EH (cell line): Measurements from ENCODE around the gene ATG7.
"Not testable (repeated sequence)": the region's sequence is repeated elsewhere in the genome, so short reads cannot be mapped to it uniquely, and the experiment has no call there.

Experiments
- DNase-seq: peaks from one replicate; pipeline ENCODE4 v3.0.0-alpha.2; 2015; ENCODE audit warnings: low read depth

The ATG7 gene

DNA sequence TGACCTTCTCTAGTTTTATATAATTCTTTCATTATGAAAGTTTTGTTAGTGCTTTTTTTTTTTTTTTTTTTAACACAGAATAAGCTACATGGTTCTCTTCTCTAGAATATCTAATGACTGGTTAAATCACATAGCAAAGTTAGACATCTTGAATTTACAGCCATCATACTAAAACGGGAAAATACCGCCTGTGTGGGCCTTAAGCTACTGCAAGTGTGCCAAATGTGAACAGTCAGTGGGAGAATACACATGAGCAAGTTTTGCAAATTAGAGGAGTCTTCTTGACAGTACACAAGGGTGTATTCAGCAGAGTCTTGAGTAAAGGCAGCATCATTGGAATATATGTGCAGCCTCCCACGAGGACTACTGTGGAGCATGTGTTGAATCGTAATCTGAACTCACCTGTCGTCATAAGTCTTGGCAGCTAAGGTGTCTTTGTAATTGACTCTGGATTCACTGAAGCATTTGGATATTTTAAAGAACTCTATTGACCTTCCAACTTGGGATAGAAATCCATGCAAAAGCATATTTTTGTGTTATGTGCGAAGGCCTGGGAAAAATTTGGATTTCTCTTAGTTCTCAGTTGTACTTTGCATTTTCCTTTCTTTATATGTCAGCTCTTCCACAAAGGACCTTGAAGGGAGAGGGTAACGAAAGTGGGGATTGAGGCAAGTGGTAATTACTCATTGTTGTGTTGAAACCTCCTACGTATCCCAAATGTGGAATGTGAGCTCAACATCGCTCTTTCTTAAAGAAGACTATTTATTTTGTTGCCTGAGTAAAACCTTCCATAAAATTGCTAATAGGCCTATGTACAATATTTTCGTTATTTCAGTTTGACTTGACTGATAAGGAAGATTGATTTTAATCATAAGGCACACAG, 117.4 kb downstream of the ATG7 start:
- DNase-seq, result no peak

DNA sequence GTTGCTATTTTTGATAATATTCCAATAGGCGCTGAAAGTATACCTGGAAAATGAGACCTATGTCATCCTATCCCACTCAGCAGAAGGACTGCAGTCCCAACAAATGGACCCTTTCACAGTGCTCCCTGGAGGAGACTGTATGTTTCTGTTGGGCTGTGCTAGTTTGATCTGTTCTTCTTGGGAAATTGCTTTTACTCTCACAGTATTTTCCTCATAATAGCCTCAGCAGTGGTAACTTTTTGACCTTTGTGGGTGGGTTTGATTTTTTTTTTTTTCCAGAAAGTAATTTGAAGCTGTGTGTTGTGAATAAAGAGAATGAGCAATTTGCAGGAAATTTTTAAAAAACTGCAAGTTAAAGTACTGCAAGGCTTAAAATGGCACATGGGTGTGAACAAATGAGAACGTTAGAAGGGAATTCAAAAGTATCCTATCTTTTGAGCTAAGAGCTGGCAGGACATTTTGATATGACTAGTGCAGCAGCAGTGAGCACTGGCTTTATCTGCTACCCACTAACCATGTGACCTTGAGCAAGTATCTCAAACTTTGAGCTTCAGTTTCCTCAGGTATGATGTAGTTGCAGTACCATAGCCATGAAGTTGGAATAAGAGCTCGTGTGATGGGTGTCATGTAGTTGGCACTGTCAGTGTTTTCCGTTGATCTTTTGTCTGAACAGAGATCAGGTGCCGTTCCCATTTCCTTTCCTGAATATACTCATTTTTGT, 118.4 kb downstream of the ATG7 start:
- DNase-seq, result peak; percentile 19

DNA sequence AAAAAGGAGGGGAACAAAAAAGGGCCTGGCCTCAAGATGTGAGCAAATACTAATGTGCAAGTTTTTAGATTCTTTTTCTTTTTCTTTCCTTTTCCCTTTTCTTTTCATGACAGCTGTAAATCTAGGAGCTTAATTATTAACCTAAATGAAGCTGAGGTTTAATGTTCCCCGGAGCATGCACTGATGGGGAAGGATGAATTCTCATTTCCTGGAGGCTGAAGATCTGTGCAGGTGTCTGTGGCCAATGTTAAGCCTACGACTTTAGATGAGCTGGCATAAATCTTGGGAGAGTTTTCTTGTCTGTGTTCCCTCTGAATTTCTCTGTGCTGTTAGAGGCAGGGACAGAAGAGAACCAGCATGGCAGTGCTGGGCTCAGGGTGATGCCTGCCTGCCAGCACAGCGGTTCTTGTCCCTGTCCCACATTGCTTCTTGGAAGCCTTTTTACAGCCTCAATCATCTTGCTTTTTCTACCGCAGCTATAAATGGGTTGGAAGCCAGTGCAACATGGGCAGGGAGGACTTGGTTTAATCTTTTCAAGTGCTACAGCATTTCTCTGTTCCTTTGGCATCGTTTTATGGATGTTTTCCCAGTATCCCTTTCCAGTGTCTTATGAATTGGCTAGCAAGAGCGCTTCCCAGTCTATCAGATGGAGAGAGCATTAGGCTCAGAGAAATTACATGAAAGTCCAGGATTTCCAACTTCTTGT, 119.1 kb downstream of the ATG7 start:
- no peak for DNase-seq

DNA sequence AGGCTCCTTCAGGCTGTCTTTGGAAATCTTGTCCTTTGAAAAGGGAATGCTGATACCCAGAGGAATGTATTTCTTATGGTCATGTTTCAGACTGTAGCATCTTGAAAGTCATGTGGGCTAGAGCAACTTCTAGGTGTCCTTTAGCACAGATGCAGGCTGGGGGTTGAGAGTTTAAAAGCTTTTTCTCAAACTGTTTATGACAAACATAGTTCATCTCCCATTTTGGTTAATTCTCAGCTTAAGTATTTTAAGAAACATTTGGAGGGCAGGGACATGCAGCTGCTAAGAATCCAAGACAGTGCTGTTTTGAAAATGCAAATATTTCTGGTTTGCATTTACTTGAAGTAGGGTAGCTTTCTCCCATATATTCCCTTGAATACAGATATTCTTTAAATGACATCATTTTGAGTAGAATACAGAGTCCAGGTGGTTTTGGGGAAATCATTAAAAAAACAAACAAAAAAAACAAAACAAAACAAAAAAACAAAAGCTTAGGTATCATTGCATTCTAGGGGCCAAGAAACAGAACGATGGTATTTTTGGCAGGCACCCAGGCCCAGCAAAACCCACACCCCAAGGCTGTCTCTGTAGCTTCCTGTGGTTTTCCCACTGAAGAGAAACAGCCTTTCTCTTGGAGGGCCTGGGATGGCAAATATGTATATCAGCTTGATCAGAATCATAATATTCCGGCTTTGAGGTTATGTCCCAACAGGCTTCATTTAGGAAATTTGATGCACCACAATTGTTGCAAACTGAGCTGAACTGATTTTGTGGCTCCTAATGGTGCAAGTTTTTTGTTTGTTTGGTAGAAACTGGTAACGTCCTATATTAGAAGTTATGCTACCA, 120.0 kb downstream of the ATG7 start:
- peak; percentile 89 for DNase-seq

DNA sequence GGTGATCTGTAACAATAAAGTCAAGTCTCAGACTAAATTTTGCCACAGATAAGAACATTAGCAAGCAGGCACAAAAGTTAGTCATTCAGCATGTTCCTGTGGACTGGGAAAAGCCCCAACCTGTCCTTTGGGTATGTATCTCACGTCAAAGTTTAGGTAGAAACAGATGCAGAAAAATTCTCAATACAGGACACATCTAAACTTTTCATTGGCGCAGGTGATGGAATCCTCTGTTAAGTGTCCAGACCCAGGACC, 120.6 kb downstream of the ATG7 start:
- no peak for DNase-seq

DNA sequence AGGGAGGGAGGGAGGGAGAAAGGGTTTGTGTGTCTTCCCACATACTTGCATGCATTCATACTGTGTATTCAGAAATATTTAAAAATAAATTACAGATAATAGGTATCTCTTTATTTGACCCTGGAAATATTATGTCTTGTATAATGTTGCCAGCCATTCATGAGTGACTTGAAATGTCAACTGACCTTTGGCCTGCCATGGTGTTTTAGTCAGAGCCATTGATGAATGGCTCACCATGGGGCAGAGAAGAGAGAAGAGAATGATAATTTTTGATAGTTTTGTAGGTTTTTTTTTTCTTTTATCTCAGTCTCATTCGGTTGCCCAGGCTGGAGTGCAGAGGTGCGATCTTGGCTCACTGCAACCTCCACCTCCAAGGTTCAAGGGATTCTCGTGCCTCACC, 121.2 kb downstream of the ATG7 start:
- no peak for DNase-seq

DNA sequence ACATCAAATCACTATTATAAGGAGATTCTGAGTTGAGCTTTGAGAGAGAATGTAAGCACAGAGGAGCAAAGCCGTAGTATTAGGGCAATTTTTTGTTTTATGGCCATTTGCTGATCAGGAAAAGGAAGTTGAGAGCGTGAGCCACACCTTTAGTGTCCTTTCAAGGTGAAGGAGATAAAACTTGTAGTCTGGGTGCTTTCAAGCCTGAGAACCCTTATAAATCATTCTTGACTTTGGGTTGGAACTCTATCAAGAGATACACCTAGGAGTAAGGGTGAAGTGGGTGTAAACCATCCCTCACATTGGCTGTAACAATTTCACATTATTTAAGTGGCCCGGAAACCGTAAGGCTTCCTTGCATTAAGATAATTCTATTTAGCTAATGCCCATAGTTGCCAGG, 122.2 kb downstream of the ATG7 start:
- DNase-seq, result no peak

DNA sequence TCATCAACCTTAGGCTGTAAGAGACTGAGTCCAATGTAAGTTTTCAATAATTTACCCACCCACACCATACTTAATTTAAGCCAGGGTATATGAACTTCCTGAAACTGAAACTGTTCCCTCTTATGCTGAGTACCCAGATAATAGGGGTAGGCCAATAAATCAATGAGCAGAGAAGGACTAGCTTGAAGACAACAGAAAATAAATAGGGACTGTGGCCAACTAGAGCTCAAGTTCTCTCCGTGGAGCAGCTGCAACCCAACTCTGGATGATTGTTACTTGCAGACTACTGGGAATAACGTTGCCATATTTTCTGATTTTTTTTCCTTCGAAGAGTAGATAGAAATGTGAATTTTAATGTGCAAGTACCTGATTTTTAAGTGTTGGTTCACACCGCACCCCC, 128.0 kb downstream of the ATG7 start:
- DNase-seq, result no peak

DNA sequence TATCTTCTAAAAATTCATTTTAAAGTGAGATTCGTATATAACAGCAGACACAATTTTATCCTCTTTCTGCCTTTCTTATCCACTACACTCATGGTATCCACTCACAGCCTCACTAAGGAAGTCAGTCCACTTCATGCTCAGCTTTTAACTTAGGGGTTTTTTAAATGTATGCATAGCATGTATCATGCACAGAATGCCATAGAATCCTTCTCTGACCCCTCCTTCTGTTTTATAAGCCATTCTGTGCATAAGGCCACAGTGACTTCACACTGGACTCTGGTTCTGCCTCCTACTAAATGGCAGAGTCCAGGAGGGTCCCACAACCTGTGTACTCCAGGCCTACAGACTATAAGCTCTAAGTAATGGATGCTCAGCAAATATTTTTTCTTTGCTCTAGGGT, 129.2 kb downstream of the ATG7 start:
- DNase-seq, result no peak

DNA sequence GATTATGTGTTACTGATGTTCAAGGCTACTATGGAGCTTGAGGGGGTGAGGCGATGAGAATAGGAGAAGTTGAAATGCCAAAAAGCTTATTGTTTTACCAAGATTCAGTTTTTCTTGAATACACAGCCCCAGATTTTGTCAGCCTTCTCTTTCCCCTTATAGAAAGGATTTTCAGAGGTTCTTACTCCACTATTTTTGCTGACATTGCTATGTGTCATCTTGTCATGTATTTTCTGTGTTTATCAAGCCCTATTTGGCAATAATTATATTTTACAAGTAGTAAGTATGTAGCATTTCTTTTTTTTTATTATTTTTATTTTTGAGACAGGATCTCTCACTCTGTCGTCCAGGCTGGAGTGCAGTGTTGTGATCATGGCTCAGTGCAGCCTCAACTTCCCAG, 133.1 kb downstream of the ATG7 start:
- no peak for DNase-seq

DNA sequence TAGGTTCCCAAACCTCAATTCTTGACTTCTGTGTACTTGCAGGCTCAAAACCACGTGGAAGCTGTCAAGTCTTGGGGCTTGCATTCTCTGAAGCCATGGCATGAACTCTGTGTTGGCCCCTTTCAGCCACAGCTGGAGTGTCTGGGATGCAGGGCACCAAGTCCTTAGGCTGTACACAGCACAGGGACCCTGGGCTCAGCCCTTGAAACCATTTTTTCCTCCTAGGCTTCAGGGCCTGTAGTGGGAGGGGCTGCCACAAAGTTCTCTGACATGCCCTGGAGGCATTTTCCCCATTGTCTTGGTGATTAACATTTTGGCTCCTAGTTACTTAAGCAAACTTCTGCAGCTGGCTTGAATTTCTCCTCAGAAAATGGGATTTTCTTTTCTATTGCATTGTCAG, 135.4 kb downstream of the ATG7 start:
- no peak for DNase-seq

DNA sequence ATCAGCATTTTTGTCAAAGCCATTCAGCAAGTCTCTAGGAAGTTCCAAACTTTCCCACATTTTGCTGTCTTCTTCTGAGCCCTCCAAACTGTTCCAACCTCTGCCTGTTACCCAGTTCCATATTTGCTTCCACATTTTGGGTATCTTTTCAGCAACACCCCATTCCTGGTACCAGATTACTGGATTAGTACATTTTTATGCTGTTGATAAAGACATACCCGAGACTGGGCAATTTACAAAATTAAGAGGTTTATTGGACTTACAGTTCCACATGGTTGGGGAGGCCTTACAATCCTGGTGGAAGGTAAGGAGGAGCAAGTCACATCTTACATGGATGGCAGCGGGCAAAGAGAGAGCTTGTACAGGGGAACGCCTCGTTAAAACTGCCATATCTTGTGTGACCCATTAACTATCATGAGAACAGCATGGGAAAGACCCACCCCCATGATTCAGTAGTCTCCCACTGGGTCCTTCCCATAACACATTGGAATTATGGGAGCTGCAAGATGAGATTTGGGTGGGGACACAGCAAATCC, 136.2 kb downstream of the ATG7 start:
- DNase-seq, result not testable (repeated sequence)

DNA sequence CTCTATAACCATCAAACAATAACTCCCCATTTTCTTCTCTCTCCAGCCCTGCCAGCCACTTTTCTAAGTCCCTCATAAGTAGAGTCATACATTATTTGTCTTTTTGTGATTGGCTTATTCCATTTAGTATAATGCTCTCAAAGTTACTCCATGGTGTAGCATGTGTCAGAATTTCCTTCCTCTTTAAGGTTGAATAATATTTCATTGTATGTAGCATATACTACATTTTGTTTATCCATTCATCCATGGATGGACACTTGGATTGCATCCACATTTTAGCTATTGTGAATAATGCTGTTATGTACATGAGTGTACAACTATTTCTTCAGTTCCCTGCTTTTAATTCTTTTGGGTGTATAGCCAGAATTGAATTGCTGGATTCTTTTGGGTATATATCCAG, 138.4 kb downstream of the ATG7 start:
- no peak for DNase-seq

DNA sequence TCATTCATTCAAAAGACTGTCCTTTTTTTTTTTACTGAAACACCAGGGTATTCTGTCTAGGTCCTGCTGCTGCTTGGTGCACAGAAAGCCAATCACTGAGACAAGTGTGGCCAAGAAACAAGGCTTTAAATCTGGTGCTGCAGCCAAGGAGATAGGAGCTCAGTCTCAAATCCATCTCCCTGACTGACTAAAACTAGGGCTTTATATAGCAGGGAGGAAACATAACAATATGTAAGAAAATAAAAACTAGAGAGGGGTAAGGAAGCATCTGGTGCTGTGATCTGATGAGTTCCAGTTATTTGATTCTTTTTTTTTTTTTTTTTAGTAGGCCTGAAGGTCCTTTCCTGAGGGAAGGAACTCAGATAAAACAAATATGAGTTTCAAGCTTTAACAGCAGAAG, 139.8 kb downstream of the ATG7 start:
- no peak for DNase-seq

DNA sequence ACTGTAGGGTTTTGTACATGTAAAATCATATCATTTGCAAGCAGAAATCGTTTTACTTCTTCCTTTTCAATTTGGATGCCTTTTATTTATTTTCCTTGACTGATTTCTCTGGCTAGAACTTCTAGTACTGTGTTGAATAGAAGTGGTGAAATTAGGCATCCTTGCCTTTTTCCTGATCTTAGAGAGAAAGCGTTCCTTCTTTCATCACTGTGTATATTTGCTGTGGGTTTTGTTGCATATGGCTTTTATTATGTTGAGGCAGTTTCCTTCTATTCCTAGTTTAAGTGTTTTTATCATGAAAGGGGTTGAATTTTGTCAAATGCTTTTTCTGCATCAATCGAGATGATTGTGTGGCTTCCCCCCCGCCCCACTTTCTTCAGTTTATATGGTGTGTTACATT, 140.9 kb downstream of the ATG7 start:
- no peak for DNase-seq

DNA sequence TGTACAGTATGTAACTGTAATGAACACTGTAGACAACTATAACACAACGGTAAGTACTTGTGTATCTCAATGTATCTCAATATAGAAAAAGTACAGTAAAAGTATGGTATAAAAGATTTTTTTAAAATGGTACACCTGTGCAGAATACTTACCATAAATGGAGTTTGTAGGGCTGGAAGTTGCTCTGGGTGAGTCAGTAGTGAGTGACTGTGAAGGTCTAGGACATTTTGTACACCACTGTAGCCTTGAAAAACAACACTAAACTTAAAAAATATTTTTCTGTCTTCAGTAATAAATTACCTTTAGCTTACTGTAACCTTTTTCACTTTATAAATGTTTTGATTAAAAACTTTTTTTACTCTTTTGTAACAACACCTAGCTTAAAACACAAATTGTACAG, 142.9 kb downstream of the ATG7 start:
- no peak for DNase-seq

DNA sequence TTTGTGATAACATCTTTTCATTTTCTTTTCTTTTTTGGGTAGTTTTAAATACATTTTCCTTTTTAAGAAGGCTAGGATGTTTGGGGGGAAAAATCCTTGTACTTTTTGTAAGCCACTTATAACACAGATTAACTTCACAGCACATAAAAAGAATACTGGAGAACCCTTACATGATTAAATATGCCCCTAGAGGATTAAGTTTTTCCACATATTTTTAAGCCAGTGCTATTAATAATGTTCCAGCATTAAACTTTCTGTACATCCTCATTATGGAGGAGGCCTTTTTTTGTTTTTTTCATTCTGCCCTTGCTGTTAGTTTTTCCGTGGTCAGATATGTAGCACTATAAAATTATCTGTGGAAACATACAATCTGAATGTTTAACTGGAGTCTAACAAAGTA, 147.9 kb downstream of the ATG7 start:
- no peak for DNase-seq

DNA sequence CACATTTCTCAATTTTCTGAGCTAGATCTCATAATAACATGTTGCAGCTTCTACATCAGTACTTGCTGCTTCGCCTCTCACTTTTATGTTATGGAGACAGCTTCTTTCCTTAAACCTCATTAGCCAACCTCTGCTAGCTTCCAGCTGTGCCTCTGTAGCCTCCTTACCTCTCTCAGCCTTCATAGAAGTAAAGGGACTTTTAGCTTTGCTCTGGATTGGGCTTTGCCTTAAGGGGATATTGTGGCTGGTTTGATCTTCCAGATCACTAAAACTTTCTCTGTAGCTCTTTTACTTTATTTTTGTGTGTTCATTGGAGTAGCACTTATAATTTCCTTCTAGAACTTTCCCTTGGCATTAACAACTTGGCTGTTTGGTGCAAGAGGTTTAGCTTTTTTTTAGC, 150.1 kb downstream of the ATG7 start:
- DNase-seq, result no peak

DNA sequence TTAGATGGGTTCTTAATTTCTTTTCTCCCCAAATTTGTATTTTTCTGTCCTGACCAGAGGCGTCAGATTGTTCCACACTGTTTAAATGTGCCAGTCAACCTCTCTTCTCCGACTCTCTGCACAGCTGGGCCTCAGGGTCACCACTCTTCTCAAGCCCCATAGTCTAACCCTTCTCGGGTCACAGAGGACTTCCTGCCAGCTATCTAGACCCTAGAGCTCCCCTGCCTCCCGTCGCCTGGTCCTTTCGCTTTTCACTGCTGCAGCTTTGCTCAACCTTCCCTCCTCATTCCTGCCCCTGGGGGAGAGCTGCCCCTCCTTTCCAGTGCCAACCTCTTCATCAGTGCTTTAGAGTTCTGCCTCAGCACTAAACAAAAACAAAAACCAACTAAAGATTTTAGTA, 151.7 kb downstream of the ATG7 start:
- DNase-seq, result no peak

DNA sequence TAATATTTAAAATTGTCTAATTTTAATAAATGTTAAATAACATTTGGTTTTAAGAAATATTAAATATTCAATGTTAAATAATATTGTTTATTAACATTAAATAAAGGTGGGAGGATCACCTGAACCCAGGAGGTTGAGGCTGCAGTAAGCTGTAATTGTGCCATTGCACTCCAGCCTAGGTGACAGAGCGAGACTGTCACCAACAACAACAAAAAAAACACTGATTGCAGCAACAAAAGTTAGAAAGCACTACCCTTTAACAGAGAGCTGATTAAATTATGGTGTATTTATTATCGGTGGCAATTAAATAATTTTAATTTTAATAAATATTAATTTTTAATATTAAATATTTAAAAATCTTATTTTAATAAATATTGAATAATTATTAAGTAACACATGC, 152.1 kb downstream of the ATG7 start:
- no peak for DNase-seq

DNA sequence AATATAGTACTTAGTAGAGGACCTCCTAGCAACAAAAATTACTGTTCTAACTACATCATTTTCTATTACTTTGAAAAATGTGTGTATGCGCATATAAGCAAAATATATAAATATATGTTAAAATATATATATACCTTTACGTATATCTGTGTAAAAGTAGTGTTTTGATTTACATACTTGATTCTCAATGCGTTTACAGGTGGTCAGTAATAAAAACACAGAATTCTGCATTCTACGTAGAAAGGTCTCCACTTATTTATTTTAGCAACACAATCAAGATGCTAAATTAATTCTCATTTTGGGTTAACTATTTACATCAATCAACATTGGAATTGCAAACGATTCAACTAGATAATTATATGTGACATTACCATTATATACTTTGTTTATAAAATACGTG, 158.0 kb downstream of the ATG7 start:
- DNase-seq, result no peak

DNA sequence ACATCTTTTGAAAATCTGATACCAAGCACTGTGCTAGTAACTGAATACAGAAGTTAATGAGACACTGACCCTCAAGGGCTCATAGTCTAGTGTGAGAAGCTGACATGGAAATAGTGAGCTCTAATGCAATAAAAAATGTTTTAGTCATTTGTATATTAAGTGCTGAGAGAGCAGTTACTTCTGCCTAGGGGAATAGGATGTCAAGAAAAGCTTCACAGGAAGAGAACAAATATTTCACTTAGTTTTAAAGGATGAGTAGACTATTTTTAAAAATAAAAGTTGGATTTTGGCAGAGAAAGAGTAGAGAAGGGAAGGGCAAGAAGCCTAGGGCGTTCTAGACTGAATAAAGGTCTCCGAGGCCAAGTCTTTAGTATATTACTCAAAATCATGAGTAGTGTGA, 158.4 kb downstream of the ATG7 start:
- peak; percentile 46 for DNase-seq
